Mononuclear cell (primary cell): ENCODE data around the gene WASHC3. TPM values are rescaled to one million over a fixed set of nuclear protein-coding genes. Genes with fewer than 3 reads are reported as not detected.
"Not testable (repeated sequence)": the region's sequence is repeated elsewhere in the genome, so short reads cannot be mapped to it uniquely, and the experiment has no call there.

Experiments used
- H3K27me3 ChIP-seq: 2 replicates; pipeline ENCODE4 v1.6.0; 2011; ENCODE audit warnings: low read length, control low read depth; ENCODE audit not compliant: insufficient read depth
- H3K4me1 ChIP-seq: 2 replicates; pipeline ENCODE4 v1.5.1; 2011; ENCODE audit warnings: mild to moderate bottlenecking, low read length, control low read depth; ENCODE audit not compliant: insufficient read depth
- H3K4me3 ChIP-seq: 2 replicates; pipeline ENCODE4 v1.5.1; 2011; ENCODE audit warnings: mild to moderate bottlenecking, low read length, moderate library complexity
- H3K9me3 ChIP-seq: 2 replicates; pipeline ENCODE4 v1.5.1; 2011; ENCODE audit warnings: low read depth, mild to moderate bottlenecking, control low read depth, low read length
- total RNA-seq: library from RNA; depleted of rRNA; stranded (reverse); fragments of >200 nt; gene quantifications from one replicate; pipeline ENCODE4 v1.2.3, GENCODE V29; 2012

Gene WASHC3
- total RNA-seq, 1 donor: 23.8 TPM

GRCh38 chr12:102022286-102022685 lies 39.5 kb downstream of the WASHC3 start:
- H3K27me3 ChIP-seq: no peaks in the 10 kb centered on the region
- H3K4me1 ChIP-seq: no peaks in the 10 kb centered on the region
- H3K9me3 ChIP-seq: no peaks in the 10 kb centered on the region
- no peak overlapping the region for H3K4me3 ChIP-seq

DNA sequence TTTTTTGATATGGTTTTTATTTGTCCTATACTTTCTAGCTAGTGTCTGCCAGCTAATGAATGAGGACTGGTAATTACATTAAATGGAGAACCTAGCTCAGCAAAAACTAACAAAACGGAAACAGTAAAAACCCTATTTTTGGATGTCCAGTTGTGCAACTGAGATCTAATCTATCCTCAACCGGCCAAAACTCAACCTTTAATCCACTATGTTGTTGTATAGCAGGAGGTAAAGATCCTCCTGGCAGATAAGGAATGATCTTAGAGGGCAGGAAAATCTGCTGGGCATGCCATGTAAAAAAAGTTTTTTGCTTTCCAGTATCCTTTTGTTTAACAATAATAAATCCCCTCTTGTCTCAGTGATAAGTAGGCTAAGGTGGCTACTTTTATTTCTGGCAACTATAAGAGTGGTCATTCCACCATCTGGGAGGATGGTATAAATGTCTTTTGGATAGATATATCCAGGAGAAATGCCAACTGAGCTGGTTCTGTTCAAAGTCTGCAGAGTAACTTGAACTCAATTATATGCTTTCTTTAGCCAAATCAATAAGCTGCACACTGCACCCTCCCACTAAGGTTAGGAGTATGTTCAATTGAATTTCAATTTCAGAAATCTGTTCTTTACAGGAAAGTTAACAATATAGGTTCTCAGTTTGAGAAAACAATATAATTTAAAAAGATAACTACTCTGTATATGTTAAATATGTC lies 40.1 kb downstream of the WASHC3 start:
- Histone ChIP-seq H3K4me1 (no peaks in the 10 kb centered on the region), H3K4me3 (no peak overlapping the region), H3K9me3 (no peaks in the 10 kb centered on the region), H3K27me3 (no peaks in the 10 kb centered on the region)

DNA sequence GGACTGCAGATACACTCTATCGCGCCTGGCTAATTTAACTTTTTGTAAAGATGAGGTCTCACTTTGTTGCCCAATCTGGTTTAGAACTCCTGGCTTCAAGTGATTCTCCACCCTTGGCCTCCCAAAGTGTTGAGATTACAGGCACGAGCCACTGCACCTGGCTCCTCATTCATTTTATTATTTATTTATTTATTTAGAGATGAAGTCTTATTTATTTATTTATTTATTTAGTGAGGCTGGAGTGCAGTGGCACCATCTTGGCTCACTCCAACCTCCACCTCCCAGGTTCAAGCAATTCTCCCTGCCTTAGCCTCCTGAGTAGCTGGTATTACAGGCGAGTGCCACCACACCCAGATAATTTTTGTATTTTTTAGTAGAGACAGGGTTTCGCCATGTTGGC lies 43.2 kb downstream of the WASHC3 start:
- H3K27me3 ChIP-seq, H3K4me3 ChIP-seq, H3K9me3 ChIP-seq, H3K4me1 ChIP-seq: not testable (repeated sequence)

DNA sequence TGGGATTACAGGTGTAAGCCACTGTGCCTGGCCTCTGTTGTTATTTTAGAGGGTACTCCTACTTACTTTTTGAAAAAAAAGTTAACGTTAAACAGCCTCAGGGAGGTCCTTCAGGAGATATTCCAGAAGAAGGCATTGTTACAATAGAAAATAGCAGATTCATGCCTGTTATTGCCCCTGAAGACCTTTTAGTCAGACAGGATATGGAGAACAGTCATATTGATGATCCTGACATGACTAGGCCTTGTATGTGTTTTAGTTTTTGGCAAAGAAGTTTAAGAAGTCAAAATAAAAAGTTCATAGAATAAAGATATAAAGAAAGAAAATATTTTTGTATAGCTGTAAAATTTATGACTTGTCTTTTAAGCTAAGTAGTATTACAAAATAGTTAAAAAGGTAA lies 45.3 kb downstream of the WASHC3 start:
- Histone ChIP-seq H3K4me3 (no peak overlapping the region), H3K9me3 (no peaks in the 10 kb centered on the region), H3K27me3 (no peaks in the 10 kb centered on the region), H3K4me1 (no peaks in the 10 kb centered on the region)

GRCh38 chr12:102010265-102010994 lies 51.4 kb downstream of the WASHC3 start:
- Histone ChIP-seq H3K9me3 (no peaks in the 10 kb centered on the region), H3K4me1 (peaks cover 15% of the 10 kb centered on the region), H3K27me3 (no peaks in the 10 kb centered on the region), H3K4me3 (no peak overlapping the region)

- Histone ChIP-seq H3K4me3 (no peak overlapping the region), H3K27me3 (no peaks in the 10 kb centered on the region), H3K9me3 (no peaks in the 10 kb centered on the region)
These were observed 52.0 kb downstream of the WASHC3 start for GRCh38 chr12:102009796-102010195.

GRCh38 chr12:102008615-102009126 lies 53.1 kb downstream of the WASHC3 start:
- no peak overlapping the region for H3K4me3 ChIP-seq
- H3K4me1 ChIP-seq: peaks cover 15% of the 10 kb centered on the region
- H3K27me3 ChIP-seq: no peaks in the 10 kb centered on the region
- H3K9me3 ChIP-seq: no peaks in the 10 kb centered on the region

More at GRCh38 chr12:102009796-102010195, 52.0 kb downstream of the WASHC3 start:
- H3K4me1 ChIP-seq: peaks cover 15% of the 10 kb centered on the region

DNA sequence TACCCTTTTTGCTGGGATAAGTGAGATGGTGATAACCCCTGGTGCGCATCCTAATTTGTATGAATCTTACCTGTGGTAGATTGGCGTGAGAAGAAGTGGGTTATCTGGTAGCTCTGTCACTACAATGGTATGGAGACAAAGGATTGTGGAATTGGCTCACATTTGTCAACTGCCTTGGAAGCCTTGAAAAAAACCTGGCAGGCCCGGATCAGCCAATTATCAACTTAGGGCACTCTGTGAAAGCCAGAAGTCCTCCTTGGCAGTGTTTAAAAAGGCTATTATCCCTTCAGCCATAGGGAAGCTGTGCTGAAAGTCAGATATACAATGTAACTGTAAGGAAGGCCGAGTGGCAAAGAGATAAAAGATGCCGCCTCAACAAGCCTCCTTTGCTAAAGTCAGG lies 56.5 kb downstream of the WASHC3 start:
- Histone ChIP-seq H3K27me3 (no peaks in the 10 kb centered on the region), H3K4me1 (peaks cover 6% of the 10 kb centered on the region), H3K4me3 (no peak overlapping the region), H3K9me3 (no peaks in the 10 kb centered on the region)

DNA sequence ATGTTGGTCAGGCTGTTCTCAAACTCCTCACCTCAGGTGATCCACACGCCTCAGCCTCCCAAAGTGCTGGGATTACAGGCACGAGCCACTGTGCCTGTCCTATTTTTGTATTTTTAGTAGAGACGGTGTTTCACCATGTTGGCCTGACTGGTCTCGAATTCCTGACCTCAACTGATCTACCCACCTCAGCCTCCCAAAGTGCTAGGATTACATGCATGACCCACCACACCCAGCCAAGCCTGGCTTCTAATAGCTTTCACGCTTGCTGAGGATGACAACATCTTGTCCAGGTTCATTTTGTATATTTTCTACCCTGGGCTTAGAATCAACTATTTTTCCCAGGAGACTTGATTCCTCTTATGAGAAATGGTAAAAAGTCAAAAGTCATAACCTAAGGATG lies 64.7 kb downstream of the WASHC3 start:
- no peaks in the 10 kb centered on the region for H3K4me1 ChIP-seq
- no peak overlapping the region for H3K4me3 ChIP-seq
- H3K27me3 ChIP-seq: peaks cover 3% of the 10 kb centered on the region
- H3K9me3 ChIP-seq: no peaks in the 10 kb centered on the region

- Histone ChIP-seq H3K4me1 (no peaks in the 10 kb centered on the region), H3K9me3 (no peaks in the 10 kb centered on the region), H3K4me3 (no peak overlapping the region), H3K27me3 (peaks cover 5% of the 10 kb centered on the region)
These were observed 66.1 kb downstream of the WASHC3 start for GRCh38 chr12:101995684-101996083.

DNA sequence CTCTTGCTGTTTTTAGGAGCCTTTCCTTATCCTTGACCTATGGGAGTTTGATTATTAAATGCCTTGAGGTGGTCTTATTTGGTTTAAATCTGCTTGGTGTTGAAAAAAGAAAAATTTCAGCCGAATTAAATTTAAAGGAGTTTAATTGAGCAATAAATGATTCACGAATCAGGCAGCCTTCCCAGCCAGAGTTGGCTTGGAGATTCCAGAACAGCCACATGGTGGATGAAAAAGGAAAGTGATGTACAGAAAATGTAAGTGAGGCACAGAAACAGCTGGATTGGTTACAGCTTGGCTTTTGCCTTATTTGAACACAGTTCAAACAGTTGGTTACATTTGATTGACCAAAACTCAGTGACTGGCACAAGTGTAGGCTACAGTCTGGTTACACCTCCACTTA lies 69.7 kb downstream of the WASHC3 start:
- no peak overlapping the region for H3K4me3 ChIP-seq
- H3K4me1 ChIP-seq: no peaks in the 10 kb centered on the region
- no peaks in the 10 kb centered on the region for H3K9me3 ChIP-seq
- H3K27me3 ChIP-seq: peaks cover 5% of the 10 kb centered on the region

DNA sequence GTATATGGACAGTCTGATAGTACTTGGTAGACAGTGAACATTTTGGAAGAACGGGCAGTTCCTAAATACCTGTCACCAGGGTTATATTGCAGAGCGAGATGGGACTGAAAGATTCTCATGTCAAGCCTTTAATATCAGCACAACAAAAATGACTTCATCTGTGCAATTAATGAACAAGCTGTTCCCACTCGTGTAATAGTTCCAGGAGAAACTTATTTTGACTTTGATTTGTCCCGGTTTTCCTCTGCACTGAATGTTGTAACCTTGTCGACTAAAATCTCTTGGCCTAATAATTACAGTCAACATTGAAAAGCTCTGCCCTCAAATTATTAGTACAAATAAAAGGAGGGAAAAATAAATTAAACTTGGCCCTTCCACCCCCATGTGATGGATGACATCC lies 79.5 kb downstream of the WASHC3 start:
- no peaks in the 10 kb centered on the region for H3K27me3 ChIP-seq
- no peak overlapping the region for H3K4me3 ChIP-seq
- H3K9me3 ChIP-seq: no peaks in the 10 kb centered on the region
- H3K4me1 ChIP-seq: no peaks in the 10 kb centered on the region

DNA sequence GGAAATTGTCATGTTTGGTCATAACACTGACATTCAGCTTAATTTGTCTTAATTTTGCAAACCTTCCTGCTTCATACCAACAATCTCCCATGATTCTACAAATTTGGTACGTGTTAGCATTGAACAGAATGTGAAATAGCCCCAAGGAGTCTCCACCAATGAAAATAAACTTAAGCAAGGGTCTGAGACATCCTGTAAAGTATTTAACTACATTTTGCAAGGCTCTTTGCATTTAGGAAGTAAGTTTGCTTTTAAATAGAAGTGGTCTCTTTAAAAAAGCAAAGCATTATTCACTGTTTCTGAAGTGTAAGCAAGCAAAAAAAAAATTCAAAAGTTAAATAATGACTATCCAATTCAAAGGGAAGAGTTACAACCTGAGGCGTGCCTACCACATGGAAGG lies 79.9 kb downstream of the WASHC3 start:
- H3K27me3 ChIP-seq: no peaks in the 10 kb centered on the region

GRCh38 chr12:101968770-101969169 lies 93.0 kb downstream of the WASHC3 start:
- Histone ChIP-seq H3K4me1 (peaks cover 5% of the 10 kb centered on the region), H3K4me3 (no peak overlapping the region), H3K27me3 (no peaks in the 10 kb centered on the region), H3K9me3 (no peaks in the 10 kb centered on the region)

More for the DNA sequence above, 79.9 kb downstream of the WASHC3 start:
- no peaks in the 10 kb centered on the region for H3K9me3 ChIP-seq
- no peak overlapping the region for H3K4me3 ChIP-seq
- H3K4me1 ChIP-seq: no peaks in the 10 kb centered on the region

DNA sequence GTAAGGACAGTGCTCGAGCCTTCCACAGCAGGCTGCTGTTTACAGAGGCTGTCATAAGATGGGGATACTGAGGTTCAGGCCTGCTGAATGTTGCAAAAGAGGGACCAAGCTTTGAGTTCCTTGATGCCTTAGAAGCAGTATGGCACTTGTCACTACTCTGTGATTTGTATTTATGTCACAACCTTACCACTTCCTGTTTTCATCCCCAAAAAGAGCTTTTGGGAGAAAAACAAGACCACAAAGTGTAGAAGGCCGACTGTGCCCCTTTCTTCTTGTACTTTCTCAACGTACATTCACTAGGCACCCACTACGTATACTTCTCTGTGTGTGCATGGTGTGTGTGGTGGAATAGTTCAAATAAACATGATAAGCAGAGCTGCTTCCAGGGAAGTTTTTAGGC lies 94.3 kb downstream of the WASHC3 start:
- Histone ChIP-seq H3K4me3 (no peak overlapping the region), H3K4me1 (peaks cover 5% of the 10 kb centered on the region), H3K27me3 (no peaks in the 10 kb centered on the region), H3K9me3 (no peaks in the 10 kb centered on the region)

GRCh38 chr12:101966496-101966895 lies 95.3 kb downstream of the WASHC3 start:
- no peak overlapping the region for H3K4me3 ChIP-seq
- peaks cover 5% of the 10 kb centered on the region for H3K4me1 ChIP-seq
- H3K27me3 ChIP-seq: no peaks in the 10 kb centered on the region
- no peaks in the 10 kb centered on the region for H3K9me3 ChIP-seq
